BJ (cell line): ENCODE measurements around the gene TNIK. TPM values are rescaled to one million over a fixed set of nuclear protein-coding genes. Genes with fewer than 3 reads are reported as not detected.

Experiments used
- CTCF ChIA-PET: fragments of 350-600 bp; formaldehyde crosslinking; extraction: SDS; loops from one replicate; lab custom pipeline; 2021; ENCODE audit warnings: antibody characterized with exemption, inconsistent platforms; lab: Yijun Ruan, JAX
- POLR2A ChIA-PET: fragments of 300-600 bp; sonication (Branson Sonifier 250); formaldehyde crosslinking; extraction: SDS; loops from one replicate; lab custom pipeline; 2021; ENCODE audit warnings: antibody characterized with exemption; lab: Charles Lee
- DNase-seq: peaks from one replicate; pipeline ENCODE4 v3.0.0-alpha.2; 2011; ENCODE audit warnings: low read depth
- H3K27me3 ChIP-seq: 2 replicates; pipeline ENCODE4 v1.6.0; 2011; ENCODE audit warnings: low read length; ENCODE audit not compliant: control insufficient read depth, insufficient read depth
- H3K36me3 ChIP-seq: 2 replicates; pipeline ENCODE4 v1.5.1; 2011; ENCODE audit warnings: low read length; ENCODE audit not compliant: control insufficient read depth, insufficient read depth
- H3K4me3 ChIP-seq: 2 replicates; pipeline ENCODE4 v1.5.1; 2011; ENCODE audit warnings: low read depth, mild to moderate bottlenecking, control low read depth, low read length
- polyA plus RNA-seq: library from polyadenylated mRNA; depleted of rRNA; stranded (reverse); fragments of >200 nt; gene quantifications from 2 replicates; pipeline ENCODE4 v1.2.3, GENCODE V29; 2011
- TF ChIP-seq, protein P1 (sequence below): IDR thresholded peaks from 2 replicates; pipeline ENCODE4 v1.5.1; 2011; ENCODE audit warnings: low read depth, mild to moderate bottlenecking, control low read depth, inconsistent platforms, low read length, moderate library complexity; ENCODE audit not compliant: insufficient read depth

TNIK gene
- polyA plus RNA-seq, 1 experiment: 2.1 TPM

GRCh38 chr3:171177553-171177952 lies 282.7 kb downstream of the TNIK start:
- CTCF ChIA-PET: interaction anchor here (1.5 kb wide), 1 partner anchor 10 kb away, joined by 7 read pairs; no protein-coding TSS in a partner anchor
- TF ChIP-seq, protein P1, sequence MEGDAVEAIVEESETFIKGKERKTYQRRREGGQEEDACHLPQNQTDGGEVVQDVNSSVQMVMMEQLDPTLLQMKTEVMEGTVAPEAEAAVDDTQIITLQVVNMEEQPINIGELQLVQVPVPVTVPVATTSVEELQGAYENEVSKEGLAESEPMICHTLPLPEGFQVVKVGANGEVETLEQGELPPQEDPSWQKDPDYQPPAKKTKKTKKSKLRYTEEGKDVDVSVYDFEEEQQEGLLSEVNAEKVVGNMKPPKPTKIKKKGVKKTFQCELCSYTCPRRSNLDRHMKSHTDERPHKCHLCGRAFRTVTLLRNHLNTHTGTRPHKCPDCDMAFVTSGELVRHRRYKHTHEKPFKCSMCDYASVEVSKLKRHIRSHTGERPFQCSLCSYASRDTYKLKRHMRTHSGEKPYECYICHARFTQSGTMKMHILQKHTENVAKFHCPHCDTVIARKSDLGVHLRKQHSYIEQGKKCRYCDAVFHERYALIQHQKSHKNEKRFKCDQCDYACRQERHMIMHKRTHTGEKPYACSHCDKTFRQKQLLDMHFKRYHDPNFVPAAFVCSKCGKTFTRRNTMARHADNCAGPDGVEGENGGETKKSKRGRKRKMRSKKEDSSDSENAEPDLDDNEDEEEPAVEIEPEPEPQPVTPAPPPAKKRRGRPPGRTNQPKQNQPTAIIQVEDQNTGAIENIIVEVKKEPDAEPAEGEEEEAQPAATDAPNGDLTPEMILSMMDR: no peak
- DNase-seq: no peak
- no peak overlapping the region for H3K4me3 ChIP-seq
- POLR2A ChIA-PET: no interaction called here
- no peaks in the 10 kb centered on the region for H3K27me3 ChIP-seq
- no peaks in the 10 kb centered on the region for H3K36me3 ChIP-seq

DNA sequence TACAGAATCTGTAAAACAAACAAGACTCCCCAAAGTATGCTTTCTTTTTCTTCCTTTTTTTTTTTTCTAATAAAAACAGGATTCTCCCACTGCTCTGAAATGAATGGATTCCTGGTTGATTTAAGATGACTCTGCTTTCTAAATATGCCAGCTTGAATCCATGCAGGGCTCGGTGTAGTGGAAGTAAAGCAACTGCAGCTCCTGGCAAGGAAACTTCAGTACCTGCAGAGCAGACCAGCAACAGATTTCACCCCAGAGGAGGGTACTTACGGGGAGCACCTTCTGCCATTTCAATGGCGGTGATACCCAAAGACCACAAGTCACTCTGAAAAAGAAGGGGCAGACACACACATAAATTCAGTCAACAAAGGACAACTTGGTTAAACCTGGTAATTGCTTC lies 283.1 kb downstream of the TNIK start:
- ChIA-PET POLR2A (no interaction called here), CTCF (interaction anchor here (1.5 kb wide), 1 partner anchor 9 kb away, joined by 7 read pairs; no protein-coding TSS in a partner anchor)
- DNase-seq: no peak
- H3K4me3 ChIP-seq: no peak overlapping the region
- no peaks in the 10 kb centered on the region for H3K27me3 ChIP-seq
- TF ChIP-seq, protein P1: no peak
- H3K36me3 ChIP-seq: no peaks in the 10 kb centered on the region

DNA sequence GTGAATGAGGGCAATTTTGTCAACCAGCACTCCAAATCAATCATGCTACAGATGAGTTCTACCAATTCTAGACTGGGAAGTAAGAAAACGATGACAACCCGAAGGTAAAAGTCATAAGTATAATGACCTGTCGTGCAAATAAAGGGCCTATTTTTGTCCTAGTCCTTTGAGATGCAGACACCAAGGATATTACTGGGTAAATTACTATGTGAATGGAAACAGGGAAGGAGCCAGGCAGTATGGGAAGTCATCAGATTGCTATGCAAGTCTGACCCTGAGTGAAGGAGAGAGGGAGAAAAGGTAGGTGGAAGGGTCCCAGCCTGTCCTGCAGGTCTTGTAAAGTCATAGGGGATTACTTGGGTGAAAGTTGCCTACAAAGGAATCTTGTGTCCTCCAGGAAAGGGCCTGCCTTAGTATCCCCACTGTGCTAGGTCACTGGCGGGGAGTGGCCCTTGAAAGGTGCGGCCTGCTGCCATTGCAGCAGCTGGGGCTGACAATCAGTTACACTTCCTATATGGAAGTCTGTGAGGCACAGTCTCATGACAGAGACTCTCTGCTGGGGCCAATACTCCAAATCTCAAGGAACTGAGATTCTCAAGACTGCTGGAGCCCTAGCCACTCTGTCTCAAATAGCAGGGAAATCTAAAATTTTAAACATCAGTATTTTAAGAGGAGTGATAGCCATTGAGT lies 283.8 kb downstream of the TNIK start:
- DNase-seq: no peak
- H3K36me3 ChIP-seq: no peaks in the 10 kb centered on the region
- H3K4me3 ChIP-seq: no peak overlapping the region
- ChIA-PET POLR2A (no interaction called here), CTCF (interaction anchor here (1.5 kb wide), 1 partner anchor 8 kb away, joined by 7 read pairs; no protein-coding TSS in a partner anchor)
- H3K27me3 ChIP-seq: no peaks in the 10 kb centered on the region
- TF ChIP-seq, protein P1: no peak

GRCh38 chr3:171175741-171176234 lies 284.4 kb downstream of the TNIK start:
- CTCF ChIA-PET: interaction anchor here (0.8 to 1.3 kb wide), 3 partner anchors 10 to 121 kb away, joined by 3 to 8 read pairs (median 7); no protein-coding TSS in a partner anchor
- POLR2A ChIA-PET: no interaction called here
- DNase-seq: peak; percentile 49
- TF ChIP-seq, protein P1: no peak
- Histone ChIP-seq H3K27me3 (no peaks in the 10 kb centered on the region), H3K36me3 (no peaks in the 10 kb centered on the region), H3K4me3 (no peak overlapping the region)

DNA sequence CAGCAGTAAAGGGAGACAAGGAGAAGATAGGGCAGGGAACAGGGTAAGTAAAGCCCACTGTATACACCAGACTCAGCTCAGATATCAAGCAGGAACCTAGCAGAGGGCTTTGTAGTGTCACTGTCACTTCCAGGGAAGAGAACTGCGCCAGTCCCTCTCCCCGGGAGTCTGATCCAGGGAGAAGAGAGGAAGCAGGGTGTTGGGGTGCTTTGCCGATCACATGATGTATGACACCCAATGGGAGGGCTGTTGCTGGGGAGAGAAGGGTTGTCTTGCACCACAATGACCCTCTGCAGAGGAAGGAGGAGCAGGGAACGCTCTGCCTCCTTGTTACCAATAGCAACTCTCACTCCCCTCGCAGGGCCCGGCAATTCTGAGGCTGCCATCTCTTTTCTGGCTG lies 286.5 kb downstream of the TNIK start:
- POLR2A ChIA-PET: no interaction called here
- Histone ChIP-seq H3K36me3 (no peaks in the 10 kb centered on the region), H3K4me3 (no peak overlapping the region), H3K27me3 (no peaks in the 10 kb centered on the region)
- TF ChIP-seq, protein P1: no peak
- DNase-seq: no peak
- CTCF ChIA-PET: interaction anchor here (1.0 kb wide), 1 partner anchor 10 kb away, joined by 3 read pairs; no protein-coding TSS in a partner anchor
